DND-41 (cell line): Measurements from ENCODE around the gene LSS.

ENCODE experiments used
- EZH2 ChIP-seq: IDR thresholded peaks from 3 replicates; pipeline ENCODE4 v1.6.1; 2012; ENCODE audit warnings: borderline replicate concordance, low read depth, mild to moderate bottlenecking, moderate library complexity, low read length, inconsistent platforms; ENCODE audit not compliant: severe bottlenecking
- TF ChIP-seq, protein P1 (sequence below): IDR thresholded peaks from 2 replicates; pipeline ENCODE4 v1.5.1; 2012; ENCODE audit warnings: borderline replicate concordance, low read length, moderate library complexity, mild to moderate bottlenecking; ENCODE audit not compliant: poor library complexity, severe bottlenecking; ENCODE audit errors: extremely low read depth

DNA sequence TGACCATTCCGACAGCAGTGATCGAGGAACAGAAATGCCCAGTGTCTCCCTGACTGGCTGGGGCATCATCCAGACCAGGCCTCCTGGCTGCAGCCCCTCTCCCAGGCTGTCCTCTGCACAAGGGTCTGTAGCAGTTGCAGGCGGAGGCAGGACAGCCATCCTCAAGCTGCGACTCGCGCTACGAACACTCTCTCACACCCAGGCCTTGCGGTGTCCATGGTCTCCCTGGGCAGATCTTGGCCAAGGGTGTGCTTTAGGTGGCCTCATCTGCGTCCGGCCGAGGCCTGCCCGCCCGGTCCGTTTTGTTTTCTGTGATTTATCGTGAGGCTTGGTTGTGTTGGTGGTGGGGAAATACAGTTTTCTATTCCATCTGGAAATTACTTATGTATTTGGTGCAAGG is 88.9 kb downstream of the LSS start:
- TF ChIP-seq, protein P1, sequence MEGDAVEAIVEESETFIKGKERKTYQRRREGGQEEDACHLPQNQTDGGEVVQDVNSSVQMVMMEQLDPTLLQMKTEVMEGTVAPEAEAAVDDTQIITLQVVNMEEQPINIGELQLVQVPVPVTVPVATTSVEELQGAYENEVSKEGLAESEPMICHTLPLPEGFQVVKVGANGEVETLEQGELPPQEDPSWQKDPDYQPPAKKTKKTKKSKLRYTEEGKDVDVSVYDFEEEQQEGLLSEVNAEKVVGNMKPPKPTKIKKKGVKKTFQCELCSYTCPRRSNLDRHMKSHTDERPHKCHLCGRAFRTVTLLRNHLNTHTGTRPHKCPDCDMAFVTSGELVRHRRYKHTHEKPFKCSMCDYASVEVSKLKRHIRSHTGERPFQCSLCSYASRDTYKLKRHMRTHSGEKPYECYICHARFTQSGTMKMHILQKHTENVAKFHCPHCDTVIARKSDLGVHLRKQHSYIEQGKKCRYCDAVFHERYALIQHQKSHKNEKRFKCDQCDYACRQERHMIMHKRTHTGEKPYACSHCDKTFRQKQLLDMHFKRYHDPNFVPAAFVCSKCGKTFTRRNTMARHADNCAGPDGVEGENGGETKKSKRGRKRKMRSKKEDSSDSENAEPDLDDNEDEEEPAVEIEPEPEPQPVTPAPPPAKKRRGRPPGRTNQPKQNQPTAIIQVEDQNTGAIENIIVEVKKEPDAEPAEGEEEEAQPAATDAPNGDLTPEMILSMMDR = no peak
- no peak for TF ChIP-seq EZH2
